IMR-90 (cell line): ENCODE measurements around the gene ADH6.

Experiments
- BHLHE40 ChIP-seq: fragments of 150-350 bp; IDR thresholded peaks from 2 replicates; pipeline ENCODE4 v1.6.1; 2016; ENCODE audit warnings: mild to moderate bottlenecking, low read depth, low read length
- CEBPB ChIP-seq: IDR thresholded peaks from 2 replicates; pipeline ENCODE4 v1.6.1; 2012; ENCODE audit warnings: low read depth, low read length, improper control_type of control experiment
- CTCF ChIP-seq: conservative IDR thresholded peaks from 2 replicates; pipeline ENCODE4 v1.5.1; 2012; ENCODE audit warnings: mild to moderate bottlenecking, low read depth, low read length, improper control_type of control experiment
- ELK1 ChIP-seq: fragments of 150-350 bp; IDR thresholded peaks from 2 replicates; pipeline ENCODE4 v1.6.1; 2016; ENCODE audit warnings: low read depth, mild to moderate bottlenecking, low read length, moderate library complexity, borderline replicate concordance
- FOS ChIP-seq: fragments of 150-350 bp; IDR thresholded peaks from 2 replicates; pipeline ENCODE4 v1.6.1; 2016; ENCODE audit warnings: low read depth, low read length
- MXI1 ChIP-seq: IDR thresholded peaks from 2 replicates; pipeline ENCODE4 v1.6.1; 2012; ENCODE audit warnings: low read depth, mild to moderate bottlenecking, low read length, moderate library complexity, borderline replicate concordance
- POLR2A ChIP-seq: IDR thresholded peaks from 2 replicates; pipeline ENCODE4 v1.6.1; 2012; ENCODE audit warnings: mild to moderate bottlenecking, low read depth, low read length
- RAD21 ChIP-seq: IDR thresholded peaks from 2 replicates; pipeline ENCODE4 v1.6.1; 2012; ENCODE audit warnings: low read length, improper control_type of control experiment
- RCOR1 ChIP-seq: IDR thresholded peaks from 2 replicates; pipeline ENCODE4 v1.6.1; 2012; ENCODE audit warnings: mild to moderate bottlenecking, low read length, improper control_type of control experiment; ENCODE audit not compliant: insufficient replicate concordance
- RFX5 ChIP-seq: IDR thresholded peaks from 2 replicates; pipeline ENCODE4 v1.8.0; 2012; ENCODE audit warnings: low read depth, mild to moderate bottlenecking, low read length, moderate library complexity
- SMC3 ChIP-seq: fragments of 150-350 bp; IDR thresholded peaks from 2 replicates; pipeline ENCODE4 v1.6.1; 2016; ENCODE audit warnings: low read depth, mild to moderate bottlenecking, antibody characterized with exemption, low read length, moderate library complexity

GRCh38 chr4:99202094-99202493, 17.0 kb downstream of the ADH6 start:
- TF ChIP-seq CTCF (no peak), SMC3 (no peak), POLR2A (no peak), FOS (no peak), RCOR1 (no peak), CEBPB (no peak), RAD21 (no peak), RFX5 (no peak), MXI1 (no peak), BHLHE40 (no peak), ELK1 (no peak)
